Spinal cord (tissue), 10 donors: ENCODE results near the gene MYO5B. TPM values are rescaled to one million over a fixed set of nuclear protein-coding genes. Genes with fewer than 3 reads are reported as not detected.

Experiments used
- DNase-seq, 6 donors: peaks; one replicate each; pipeline versions ENCODE4 v3.0.0 to v3.0.0-alpha.2; 2013 to 2015; ENCODE audit warnings: low spot score in 6 of 6, low read depth in 4 of 6
- H3K27ac ChIP-seq: one replicate; pipeline ENCODE4 v1.5.1; 2013; ENCODE audit warnings: low read depth, low read length, control low read depth
- H3K27me3 ChIP-seq: one replicate; pipeline ENCODE4 v1.6.1; 2013; ENCODE audit warnings: low read length; ENCODE audit not compliant: control insufficient read depth, insufficient read depth
- H3K36me3 ChIP-seq: one replicate; pipeline ENCODE4 v1.6.1; 2013; ENCODE audit warnings: low read length; ENCODE audit not compliant: control insufficient read depth, insufficient read depth
- H3K4me1 ChIP-seq: one replicate; pipeline ENCODE4 v1.6.1; 2013; ENCODE audit warnings: low read length; ENCODE audit not compliant: control insufficient read depth, insufficient read depth
- H3K4me3 ChIP-seq: one replicate; pipeline ENCODE4 v1.5.1; 2013; ENCODE audit warnings: low read depth, low read length, control low read depth
- H3K9me3 ChIP-seq: one replicate; pipeline ENCODE4 v1.6.1; 2013; ENCODE audit warnings: low read length; ENCODE audit not compliant: control insufficient read depth, insufficient read depth
- WGBS: methylation state at CpG from one replicate; pipeline ENCODE4 v1.1.5; 2013; ENCODE audit warnings: missing lambda C conversion rate; ENCODE audit not compliant: insufficient coverage; 5-methylcytosine and 5-hydroxymethylcytosine counted together
- polyA plus RNA-seq, 2 donors: library from polyadenylated mRNA; unstranded; fragments of 120-200 nt; gene quantifications; one replicate each; pipeline ENCODE4 v1.2.1, GENCODE V29; 2013; ENCODE audit not compliant: insufficient read length in 2 of 2
- total RNA-seq, 2 donors: library from RNA; depleted of rRNA in 1 of 2; stranded (reverse); fragments of 120-200 nt in 1 of 2; fragments of >200 nt in 1 of 2; gene quantifications; one replicate each; pipeline versions ENCODE4 v1.2.3 to v1.2.4, GENCODE V29; 2013 to 2014
- donor health status: healthy.

Gene MYO5B
- total and polyA plus RNA-seq, 4 donors, result 2.6 to 8.0 (median 4.5) TPM

DNA sequence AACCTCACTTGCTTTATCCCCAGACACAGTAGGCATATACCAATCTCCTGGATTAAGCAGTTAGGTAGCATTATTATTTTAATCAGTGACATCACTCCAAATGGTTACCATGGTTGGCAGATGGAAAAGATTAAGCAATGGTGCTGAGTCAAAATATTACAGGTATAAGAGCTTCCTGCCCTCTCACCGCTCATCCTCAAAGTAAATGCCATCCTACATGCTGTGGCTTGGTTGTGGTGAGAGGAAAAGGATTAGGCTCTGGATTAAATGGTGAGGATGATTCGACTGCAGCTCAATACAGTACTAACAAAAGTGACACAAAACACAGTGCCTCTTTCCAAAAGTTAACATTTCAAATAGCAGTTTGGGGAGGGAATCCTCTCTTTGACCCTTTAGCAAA is 272.7 kb downstream of the MYO5B start:
- peaks cover 6% of the 10 kb centered on the region for H3K4me1 ChIP-seq
- no peak overlapping the region for H3K27ac ChIP-seq
- no CpG with 5 or more reads among the region's 2 CpGs for WGBS

DNA sequence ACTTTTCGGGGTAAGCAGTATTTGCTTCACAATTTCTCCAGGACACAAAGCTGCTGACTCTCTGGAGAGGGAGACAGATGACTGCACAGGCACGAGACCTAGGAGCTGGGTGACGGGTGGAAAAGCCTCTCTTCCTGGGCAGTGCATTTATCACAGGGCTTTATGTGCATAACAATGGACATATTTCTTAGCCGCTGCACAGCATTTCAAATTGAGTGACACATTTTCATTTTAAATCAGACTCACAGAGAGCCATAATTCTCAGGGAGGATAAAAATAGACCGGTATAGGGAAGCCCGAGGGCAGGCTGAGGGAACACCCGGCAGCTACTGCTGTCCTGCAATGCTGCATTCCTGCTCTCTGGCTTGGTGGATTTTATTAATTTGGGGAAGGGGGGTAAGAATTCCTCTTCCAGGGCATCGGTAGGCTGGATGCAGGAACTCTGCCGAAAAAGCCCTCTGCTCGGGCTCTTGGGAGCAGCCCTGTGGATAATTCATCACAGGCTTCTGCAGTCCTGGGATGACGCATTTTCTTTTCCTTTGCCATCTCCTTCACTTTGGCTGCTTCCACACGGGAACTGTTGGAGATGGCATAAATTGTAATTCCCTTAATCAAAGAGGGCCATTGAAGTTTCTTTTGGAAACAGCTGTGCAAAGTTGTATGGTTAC is 273.5 kb downstream of the MYO5B start:
- H3K36me3 ChIP-seq, result no peaks in the 10 kb centered on the region
- H3K27ac ChIP-seq, result no peak overlapping the region
- no peaks in the 10 kb centered on the region for H3K27me3 ChIP-seq
- no peaks in the 10 kb centered on the region for H3K9me3 ChIP-seq
- H3K4me3 ChIP-seq, result no peak overlapping the region
- 23% methylated on average over 8 of the region's 12 CpGs for WGBS
- H3K4me1 ChIP-seq, result peaks cover 6% of the 10 kb centered on the region
- DNase-seq, result peak in 2 of 6 donors; percentile 27 to 62

More for the DNA sequence above, 272.7 kb downstream of the MYO5B start:
- DNase-seq, result no peak
- H3K36me3 ChIP-seq, result no peaks in the 10 kb centered on the region
- no peaks in the 10 kb centered on the region for H3K27me3 ChIP-seq
- H3K9me3 ChIP-seq, result no peaks in the 10 kb centered on the region
- no peak overlapping the region for H3K4me3 ChIP-seq

DNA sequence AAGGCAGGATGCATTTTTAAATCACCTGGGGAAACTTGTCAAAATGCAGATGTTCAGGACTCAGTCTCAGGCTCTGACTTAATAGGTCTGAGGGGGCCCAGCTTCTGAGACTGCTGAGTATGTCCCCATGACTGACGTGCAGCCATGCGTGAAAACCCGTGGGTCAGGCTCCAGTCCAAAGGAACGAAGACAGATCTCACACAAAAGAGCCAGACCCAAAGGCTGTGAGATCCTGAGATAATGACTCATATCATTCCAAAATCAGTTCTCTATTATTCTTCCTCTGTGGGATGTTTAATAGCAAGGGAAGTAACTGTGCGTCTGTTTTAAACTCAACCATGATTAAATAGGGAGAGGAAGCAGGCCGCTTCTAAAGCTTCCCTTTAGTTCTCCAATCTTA is 274.2 kb downstream of the MYO5B start:
- Histone ChIP-seq H3K27me3 (no peaks in the 10 kb centered on the region), H3K9me3 (no peaks in the 10 kb centered on the region), H3K36me3 (no peaks in the 10 kb centered on the region), H3K4me1 (peaks cover 6% of the 10 kb centered on the region), H3K27ac (no peak overlapping the region), H3K4me3 (no peak overlapping the region)
- peak in 1 of 6 donors; percentile 20 for DNase-seq
- WGBS, result no CpG with 5 or more reads among the region's 6 CpGs

DNA sequence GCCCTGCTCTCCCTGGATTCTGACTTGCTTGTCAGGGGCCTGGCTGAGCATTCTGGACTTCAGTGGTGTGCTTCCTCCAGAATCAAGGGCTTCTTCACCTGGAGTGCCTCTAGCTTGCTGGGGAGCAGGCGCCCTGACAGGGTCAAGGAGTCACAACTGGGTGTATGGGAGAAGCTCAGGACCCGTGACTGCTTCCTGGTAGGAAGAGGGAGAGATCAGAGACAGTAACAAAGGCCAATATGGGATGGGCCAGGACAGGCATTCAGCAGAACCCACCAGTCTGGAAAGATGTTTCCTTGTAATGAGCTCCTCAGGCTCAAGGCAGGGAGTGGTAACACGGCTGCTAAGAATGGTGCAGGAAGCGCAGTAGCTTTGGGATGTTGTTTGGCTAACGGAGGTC is 277.2 kb downstream of the MYO5B start:
- H3K4me1 ChIP-seq, result peaks cover 6% of the 10 kb centered on the region
- H3K9me3 ChIP-seq, result no peaks in the 10 kb centered on the region
- no peak overlapping the region for H3K4me3 ChIP-seq
- no peaks in the 10 kb centered on the region for H3K27me3 ChIP-seq
- H3K27ac ChIP-seq, result no peak overlapping the region
- 100% methylated on average over 5 of the region's 5 CpGs for WGBS
- DNase-seq, result no peak
- no peaks in the 10 kb centered on the region for H3K36me3 ChIP-seq

DNA sequence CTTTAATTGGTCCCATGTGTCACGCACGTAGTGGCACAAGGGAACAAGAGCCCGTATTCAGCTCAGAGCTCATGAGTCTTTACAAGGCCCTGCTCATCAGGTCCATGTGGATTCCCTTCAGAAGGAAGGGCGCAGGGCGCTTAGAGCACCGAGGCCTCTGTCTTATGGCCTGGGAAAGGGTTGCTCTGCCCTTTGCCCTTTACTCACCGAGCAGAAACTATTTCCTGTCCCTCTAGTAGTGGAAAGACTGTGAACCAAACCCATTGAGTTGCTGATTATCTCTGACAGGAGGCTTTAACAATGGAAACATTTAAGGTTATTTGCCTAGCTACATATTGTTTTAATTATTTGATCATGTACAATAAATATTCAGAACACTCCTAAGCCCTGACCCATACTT is 279.6 kb downstream of the MYO5B start:
- H3K4me3 ChIP-seq, result no peak overlapping the region
- no peaks in the 10 kb centered on the region for H3K27me3 ChIP-seq
- H3K9me3 ChIP-seq, result no peaks in the 10 kb centered on the region
- no peak for DNase-seq
- H3K4me1 ChIP-seq, result no peaks in the 10 kb centered on the region
- no peak overlapping the region for H3K27ac ChIP-seq
- 83% methylated on average over 5 of the region's 7 CpGs for WGBS
- no peaks in the 10 kb centered on the region for H3K36me3 ChIP-seq

DNA sequence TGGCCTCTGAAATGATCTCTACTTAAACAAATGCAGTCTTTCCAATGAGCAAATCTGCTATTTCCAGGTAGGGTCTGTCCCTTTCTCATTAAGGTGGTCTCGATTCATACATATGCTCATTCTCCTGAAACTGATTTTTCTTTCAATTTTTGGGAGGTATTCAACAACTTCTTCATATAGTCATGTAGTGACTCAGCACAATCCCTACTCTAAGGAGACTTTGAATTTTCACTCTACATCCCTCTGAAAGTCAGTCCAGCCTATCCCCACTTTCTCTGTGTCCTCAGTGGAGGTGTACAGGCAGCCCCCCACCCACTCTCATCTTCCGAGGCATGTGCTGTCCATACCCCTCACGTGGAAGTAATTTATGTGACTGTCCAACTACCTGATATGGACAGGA is 281.7 kb downstream of the MYO5B start:
- Histone ChIP-seq H3K9me3 (no peaks in the 10 kb centered on the region), H3K36me3 (no peaks in the 10 kb centered on the region), H3K4me3 (no peak overlapping the region), H3K27me3 (no peaks in the 10 kb centered on the region), H3K4me1 (peaks cover 3% of the 10 kb centered on the region), H3K27ac (no peak overlapping the region)
- DNase-seq, result no peak
- WGBS, result 100% methylated on average over 2 of the region's 3 CpGs

DNA sequence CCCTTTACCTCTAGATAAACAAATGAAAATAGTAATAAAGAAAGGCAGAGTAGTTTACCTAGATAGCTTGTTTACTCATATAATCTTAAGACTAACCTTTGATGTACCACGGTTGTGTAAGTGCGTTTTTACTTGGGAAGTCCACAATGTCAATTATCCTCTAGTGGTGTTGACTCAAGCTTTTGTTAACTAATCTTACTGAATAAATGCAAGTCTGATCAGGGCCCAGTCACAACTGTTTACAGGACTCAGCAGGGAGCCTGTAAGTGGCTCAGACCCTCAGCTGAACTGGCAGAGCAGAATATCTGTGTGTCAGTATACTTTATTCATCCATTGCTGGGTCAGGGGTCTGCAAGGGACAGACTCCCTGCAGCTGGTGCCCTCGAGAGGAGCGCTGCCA is 283.5 kb downstream of the MYO5B start:
- Histone ChIP-seq H3K27me3 (no peaks in the 10 kb centered on the region), H3K27ac (no peak overlapping the region), H3K36me3 (no peaks in the 10 kb centered on the region), H3K4me1 (peaks cover 3% of the 10 kb centered on the region), H3K9me3 (no peaks in the 10 kb centered on the region), H3K4me3 (no peak overlapping the region)
- no peak for DNase-seq
- 46% methylated on average over 2 of the region's 4 CpGs for WGBS

DNA sequence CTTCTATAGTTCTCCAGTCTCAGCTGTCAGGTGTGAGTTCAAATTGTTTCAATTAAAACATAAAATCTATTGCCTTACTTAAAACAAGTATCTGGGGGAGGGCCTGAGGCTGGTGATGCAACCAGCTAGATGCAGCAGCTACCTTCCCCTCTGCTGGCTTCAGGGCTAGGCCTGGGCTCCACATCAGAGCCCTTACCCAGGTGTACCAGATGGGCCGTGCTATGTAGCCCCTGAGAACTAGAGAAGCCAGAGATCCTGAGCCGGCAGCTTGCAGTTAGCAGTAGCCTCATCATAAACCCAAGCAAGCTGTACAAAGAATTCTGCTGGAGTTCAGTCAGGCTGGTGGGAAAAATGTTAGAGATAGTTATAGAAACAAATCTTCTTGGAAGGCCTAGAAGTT is 284.0 kb downstream of the MYO5B start:
- Histone ChIP-seq H3K27me3 (no peaks in the 10 kb centered on the region), H3K36me3 (no peaks in the 10 kb centered on the region), H3K27ac (no peak overlapping the region), H3K4me3 (no peak overlapping the region), H3K9me3 (no peaks in the 10 kb centered on the region), H3K4me1 (peaks cover 3% of the 10 kb centered on the region)
- no peak for DNase-seq
- WGBS, result 90% methylated on average over 1 of the region's 2 CpGs

DNA sequence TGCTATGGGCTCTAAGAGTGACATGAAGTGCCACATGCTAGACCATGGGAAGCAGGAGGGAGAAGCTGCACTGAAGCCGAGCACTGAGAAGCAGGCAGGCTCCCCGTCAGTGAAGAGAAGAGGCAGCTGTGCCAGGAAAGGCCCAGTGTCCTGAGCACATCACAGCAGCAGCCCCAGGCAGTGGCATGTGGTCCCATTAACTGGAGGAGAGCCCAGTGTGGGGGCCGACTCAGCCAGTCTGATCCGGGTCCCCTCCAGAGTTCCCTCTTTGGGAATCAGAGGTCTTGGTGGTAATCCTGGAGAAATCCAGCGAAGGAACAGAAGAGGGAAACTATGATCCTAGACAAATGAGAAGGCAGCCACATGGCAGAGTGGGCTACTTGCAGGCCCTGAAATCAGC is 284.9 kb downstream of the MYO5B start:
- 70% methylated on average over 5 of the region's 5 CpGs for WGBS
- Histone ChIP-seq H3K9me3 (no peaks in the 10 kb centered on the region), H3K4me3 (no peak overlapping the region), H3K36me3 (no peaks in the 10 kb centered on the region), H3K27me3 (no peaks in the 10 kb centered on the region), H3K4me1 (peaks cover 3% of the 10 kb centered on the region), H3K27ac (no peak overlapping the region)
- DNase-seq, result no peak

DNA sequence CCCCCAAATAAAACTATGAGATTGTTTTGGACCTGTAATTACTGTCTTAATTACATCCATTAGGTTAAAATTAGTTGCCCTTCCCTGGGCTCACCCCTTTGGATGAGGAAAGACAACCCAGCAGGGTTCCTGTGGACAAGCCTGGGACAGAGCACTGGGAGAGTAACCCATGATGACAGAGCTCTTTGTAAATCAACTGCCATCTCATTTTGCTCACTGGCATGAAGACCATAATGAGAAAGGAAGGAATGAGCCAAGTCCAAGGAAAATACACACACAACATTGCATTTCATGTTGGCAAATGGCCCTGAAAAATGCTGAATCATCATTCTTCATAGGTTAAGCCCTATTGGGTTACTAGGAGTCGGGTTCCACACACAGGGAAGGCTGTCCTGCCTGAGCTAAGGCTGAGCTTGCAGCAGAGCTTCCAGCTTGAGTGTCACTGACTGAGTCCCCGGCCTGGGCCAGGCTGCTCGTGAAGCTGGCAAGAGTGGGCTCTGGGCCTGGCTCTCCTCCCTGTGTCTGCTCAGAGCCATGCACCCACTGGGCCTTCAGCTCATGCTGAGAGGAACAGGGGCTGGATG is 287.5 kb downstream of the MYO5B start:
- Histone ChIP-seq H3K36me3 (no peaks in the 10 kb centered on the region), H3K27me3 (no peaks in the 10 kb centered on the region), H3K4me1 (peaks cover 3% of the 10 kb centered on the region), H3K4me3 (no peak overlapping the region), H3K27ac (no peak overlapping the region), H3K9me3 (no peaks in the 10 kb centered on the region)
- peak in 1 of 6 donors; percentile 16 for DNase-seq
- 68% methylated on average over 3 of the region's 3 CpGs for WGBS
